Measurements from ENCODE around the gene SEPTIN12.

The SEPTIN12 gene

DNA sequence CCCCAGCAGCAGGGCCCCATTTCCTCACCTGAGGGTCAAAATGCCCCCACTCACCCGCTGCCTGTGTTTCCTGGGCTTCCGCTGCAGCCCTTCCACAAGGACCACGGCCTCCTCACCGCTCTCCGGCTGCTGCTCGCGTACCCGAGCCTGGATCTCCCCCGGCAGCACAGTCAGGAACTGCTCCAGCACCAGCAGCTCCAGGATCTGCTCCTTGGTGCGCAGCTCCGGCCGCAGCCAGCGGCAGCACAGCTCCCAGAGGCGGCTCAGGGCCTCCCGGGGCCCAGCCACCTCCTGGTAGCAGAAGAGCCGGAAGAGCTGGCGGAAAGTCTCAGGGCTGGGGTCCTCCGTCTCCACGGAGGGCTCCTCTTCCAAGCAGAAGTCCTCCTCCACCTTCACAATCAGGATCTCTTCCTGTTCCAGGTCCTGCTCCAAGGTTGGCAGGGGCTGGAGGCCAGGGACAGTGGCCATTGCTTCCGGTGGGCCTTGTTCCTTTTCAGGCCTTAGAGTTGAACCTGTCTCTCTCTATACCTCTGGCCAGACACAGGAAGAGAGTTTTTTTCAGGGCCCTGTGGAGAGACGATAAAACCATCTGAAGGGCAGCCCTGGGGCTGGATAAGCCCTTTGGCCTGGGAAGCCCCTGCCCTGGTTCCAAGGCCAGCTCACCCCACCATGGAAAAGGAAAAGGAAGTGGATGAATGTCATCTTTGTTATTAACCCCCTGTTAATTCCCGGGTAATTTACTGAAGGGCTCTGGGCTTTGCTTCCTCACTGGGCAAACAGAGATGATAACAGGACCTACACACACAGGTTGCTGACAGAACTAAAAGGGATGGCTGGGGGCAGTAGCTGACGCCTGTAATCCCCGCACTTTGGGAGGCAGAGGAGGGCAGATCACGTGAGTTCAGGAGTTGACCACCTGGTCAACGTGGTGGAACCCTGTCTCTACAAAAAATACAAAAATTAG, 22.4 kb downstream of the SEPTIN12 start:
- peaks cover 25% of the 10 kb centered on the region for H3K36me3 Mint-ChIP-seq
- peaks cover 4% of the 10 kb centered on the region for H3K27me3 Mint-ChIP-seq
- no peak for DNase-seq
- peak overlapping the region; percentile 93 for H3K27ac Mint-ChIP-seq
- H3K9me3 Mint-ChIP-seq = no peaks in the 10 kb centered on the region
- CTCF ChIA-PET = interaction anchor here (0.5 to 1.6 kb wide), 2 partner anchors 32 to 51 kb away, joined by 3 to 5 read pairs; partner anchors contain the start of genes ANKS3 and DNAAF8
- H3K4me3 Mint-ChIP-seq = peak overlapping the region; percentile 88
- H3K4me1 Mint-ChIP-seq = peaks cover 37% of the 10 kb centered on the region

DNA sequence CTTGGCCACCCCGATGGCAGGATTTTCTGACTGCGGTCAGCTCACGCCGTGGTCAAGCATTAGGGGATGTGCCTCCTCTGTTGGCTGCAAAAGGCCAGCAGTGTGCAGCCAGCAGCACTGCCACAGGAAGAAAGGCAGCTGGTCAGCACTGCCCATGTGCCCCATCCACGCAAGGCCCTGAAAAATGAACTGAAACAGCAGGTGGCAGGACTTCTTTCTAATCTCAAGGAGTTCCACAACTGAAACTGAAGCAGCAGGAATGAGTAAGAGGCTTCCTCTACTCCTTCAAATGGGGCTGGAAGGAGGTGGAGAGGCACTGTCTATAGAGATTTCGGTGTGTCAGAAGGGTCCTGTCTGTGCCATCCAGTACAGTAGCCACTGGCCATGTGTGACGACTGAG, 24.4 kb downstream of the SEPTIN12 start:
- H3K4me1 Mint-ChIP-seq = peaks cover 29% of the 10 kb centered on the region
- H3K27ac Mint-ChIP-seq = no peak overlapping the region
- H3K27me3 Mint-ChIP-seq = peaks cover 4% of the 10 kb centered on the region
- DNase-seq = no peak
- CTCF ChIA-PET = no interaction called here
- no peaks in the 10 kb centered on the region for H3K9me3 Mint-ChIP-seq
- H3K36me3 Mint-ChIP-seq = peaks cover 38% of the 10 kb centered on the region
- no peak overlapping the region for H3K4me3 Mint-ChIP-seq

DNA sequence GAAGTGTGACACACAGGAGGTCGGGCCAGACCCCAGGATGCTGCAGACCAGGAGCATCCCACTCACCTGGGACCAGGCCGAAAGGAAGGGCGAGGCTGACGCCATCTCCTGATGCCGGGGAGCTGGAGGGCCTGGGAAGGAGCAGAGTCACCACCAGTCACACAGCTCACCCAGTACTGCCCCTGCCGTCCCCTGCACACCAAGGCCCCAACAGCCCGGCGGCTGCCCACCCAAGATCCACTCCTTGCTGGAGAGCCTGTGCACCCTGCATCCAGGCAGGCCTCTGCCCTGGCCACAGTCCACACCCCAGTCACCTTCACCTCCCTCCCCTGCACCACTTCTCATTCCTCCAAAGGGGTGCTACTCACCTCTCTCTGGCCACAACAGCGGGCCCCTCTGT, 25.9 kb downstream of the SEPTIN12 start:
- Mint-ChIP-seq H3K36me3 (peaks cover 46% of the 10 kb centered on the region), H3K27me3 (no peaks in the 10 kb centered on the region), H3K27ac (no peak overlapping the region), H3K4me1 (peaks cover 16% of the 10 kb centered on the region), H3K9me3 (no peaks in the 10 kb centered on the region), H3K4me3 (no peak overlapping the region)
- CTCF ChIA-PET = interaction anchor here (0.8 kb wide), 1 partner anchor 28 kb away, joined by 3 read pairs; the partner anchor contains the start of genes ANKS3 and DNAAF8
- no peak for DNase-seq

DNA sequence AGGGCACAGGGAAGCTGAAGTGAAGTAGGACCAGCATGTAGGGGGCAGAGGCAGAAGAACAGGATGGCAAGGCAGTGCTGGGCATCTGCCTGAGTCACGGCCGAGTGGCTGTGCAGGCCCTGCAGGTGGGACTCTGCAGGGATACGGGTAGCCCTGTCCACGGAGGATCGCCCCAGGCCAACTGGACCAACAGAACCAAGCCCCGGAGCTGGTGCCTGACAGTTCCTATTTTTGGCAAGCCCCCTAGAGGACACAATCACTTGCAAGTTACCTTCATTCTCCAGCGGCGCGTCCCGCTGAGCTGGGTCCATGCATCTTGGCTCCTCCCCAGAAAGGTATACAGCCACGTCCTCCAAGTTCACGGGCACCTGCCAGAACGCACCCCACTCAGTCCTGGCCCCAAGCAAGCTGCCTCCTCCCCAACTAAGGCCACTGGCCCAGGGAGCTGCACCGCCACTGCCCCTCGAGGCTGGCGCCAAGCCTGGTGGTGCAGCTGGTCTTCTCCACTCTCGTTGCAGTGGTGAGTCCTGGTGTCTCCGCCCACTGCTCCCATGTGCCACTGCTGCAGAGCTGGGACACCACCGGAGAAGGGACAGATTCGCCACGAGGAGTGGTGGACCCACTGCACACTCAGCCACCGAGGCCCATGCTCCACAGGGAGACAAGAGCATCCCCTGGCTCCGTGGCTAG, 27.8 kb downstream of the SEPTIN12 start:
- no peak for DNase-seq
- no peak overlapping the region for H3K4me3 Mint-ChIP-seq
- peaks cover 4% of the 10 kb centered on the region for H3K9me3 Mint-ChIP-seq
- peaks cover 6% of the 10 kb centered on the region for H3K4me1 Mint-ChIP-seq
- CTCF ChIA-PET = no interaction called here
- peaks cover 52% of the 10 kb centered on the region for H3K36me3 Mint-ChIP-seq
- H3K27me3 Mint-ChIP-seq = no peaks in the 10 kb centered on the region
- no peak overlapping the region for H3K27ac Mint-ChIP-seq

DNA sequence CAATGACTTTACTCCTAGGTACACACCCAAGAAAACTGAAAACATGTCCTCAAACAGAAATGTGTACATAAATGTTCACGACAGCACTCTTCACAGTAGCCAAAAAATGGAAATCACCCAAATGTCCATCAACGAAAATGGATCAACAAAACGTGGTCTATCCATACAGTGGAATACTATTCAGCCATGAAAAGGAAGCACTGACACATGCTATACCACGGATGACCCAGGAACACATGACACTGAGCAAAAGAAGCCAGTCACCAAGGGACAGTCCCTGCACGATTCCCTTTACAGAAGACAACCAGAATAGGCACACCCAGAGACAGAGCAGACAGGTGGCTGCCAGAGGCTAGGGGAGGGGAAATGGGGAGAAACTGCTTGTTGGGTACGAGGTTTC, 32.5 kb downstream of the SEPTIN12 start:
- Mint-ChIP-seq H3K27me3 (no peaks in the 10 kb centered on the region), H3K36me3 (peaks cover 45% of the 10 kb centered on the region), H3K9me3 (peaks cover 4% of the 10 kb centered on the region), H3K4me3 (no peak overlapping the region), H3K27ac (no peak overlapping the region), H3K4me1 (no peaks in the 10 kb centered on the region)
- DNase-seq = no peak
- CTCF ChIA-PET = no interaction called here

DNA sequence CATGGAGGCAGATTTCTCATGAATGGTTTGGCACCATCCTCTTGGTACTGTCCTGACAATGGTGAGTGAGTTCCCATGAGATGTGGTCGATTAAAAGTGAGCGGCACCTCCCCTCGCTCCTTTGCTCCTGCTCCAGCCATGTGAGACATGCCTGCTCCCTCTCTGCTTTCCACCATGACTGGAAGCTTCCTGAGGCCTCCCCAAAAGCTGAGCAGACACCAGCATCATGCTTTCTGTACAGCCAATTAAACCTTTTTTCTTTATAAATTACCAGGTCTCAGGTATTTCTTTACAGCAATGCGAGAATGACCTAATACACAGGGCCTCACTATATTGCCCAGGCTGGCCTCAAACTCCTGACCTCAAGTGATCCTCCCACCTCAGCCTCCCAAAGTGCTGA, 33.3 kb downstream of the SEPTIN12 start:
- peaks cover 4% of the 10 kb centered on the region for H3K9me3 Mint-ChIP-seq
- H3K27ac Mint-ChIP-seq = no peak overlapping the region
- H3K27me3 Mint-ChIP-seq = no peaks in the 10 kb centered on the region
- no peak overlapping the region for H3K4me3 Mint-ChIP-seq
- DNase-seq = no peak
- CTCF ChIA-PET = no interaction called here
- no peaks in the 10 kb centered on the region for H3K4me1 Mint-ChIP-seq
- H3K36me3 Mint-ChIP-seq = peaks cover 38% of the 10 kb centered on the region

DNA sequence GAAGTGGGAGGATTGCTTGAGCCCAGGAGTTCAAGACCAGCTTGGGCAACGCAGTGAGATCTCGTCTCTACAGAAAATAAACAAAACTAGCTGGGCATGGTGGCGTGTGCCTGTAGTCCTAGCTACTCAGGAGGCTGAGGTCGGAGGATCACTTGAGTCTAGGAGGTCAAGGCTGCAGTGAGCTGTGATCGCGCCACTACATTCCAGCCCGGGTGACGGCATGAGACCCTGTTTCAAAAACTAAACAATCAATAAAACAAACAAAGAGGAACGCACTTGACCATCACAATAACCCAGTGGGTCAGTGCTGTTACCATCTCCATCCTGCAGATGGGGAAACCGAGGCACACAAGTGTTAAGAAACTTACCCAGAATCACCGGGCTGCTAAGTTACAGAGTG, 34.9 kb downstream of the SEPTIN12 start:
- DNase-seq = no peak
- H3K36me3 Mint-ChIP-seq = peaks cover 27% of the 10 kb centered on the region
- H3K4me1 Mint-ChIP-seq = peaks cover 5% of the 10 kb centered on the region
- no peak overlapping the region for H3K4me3 Mint-ChIP-seq
- no peaks in the 10 kb centered on the region for H3K27me3 Mint-ChIP-seq
- H3K27ac Mint-ChIP-seq = no peak overlapping the region
- H3K9me3 Mint-ChIP-seq = peaks cover 4% of the 10 kb centered on the region
- CTCF ChIA-PET = no interaction called here

DNA sequence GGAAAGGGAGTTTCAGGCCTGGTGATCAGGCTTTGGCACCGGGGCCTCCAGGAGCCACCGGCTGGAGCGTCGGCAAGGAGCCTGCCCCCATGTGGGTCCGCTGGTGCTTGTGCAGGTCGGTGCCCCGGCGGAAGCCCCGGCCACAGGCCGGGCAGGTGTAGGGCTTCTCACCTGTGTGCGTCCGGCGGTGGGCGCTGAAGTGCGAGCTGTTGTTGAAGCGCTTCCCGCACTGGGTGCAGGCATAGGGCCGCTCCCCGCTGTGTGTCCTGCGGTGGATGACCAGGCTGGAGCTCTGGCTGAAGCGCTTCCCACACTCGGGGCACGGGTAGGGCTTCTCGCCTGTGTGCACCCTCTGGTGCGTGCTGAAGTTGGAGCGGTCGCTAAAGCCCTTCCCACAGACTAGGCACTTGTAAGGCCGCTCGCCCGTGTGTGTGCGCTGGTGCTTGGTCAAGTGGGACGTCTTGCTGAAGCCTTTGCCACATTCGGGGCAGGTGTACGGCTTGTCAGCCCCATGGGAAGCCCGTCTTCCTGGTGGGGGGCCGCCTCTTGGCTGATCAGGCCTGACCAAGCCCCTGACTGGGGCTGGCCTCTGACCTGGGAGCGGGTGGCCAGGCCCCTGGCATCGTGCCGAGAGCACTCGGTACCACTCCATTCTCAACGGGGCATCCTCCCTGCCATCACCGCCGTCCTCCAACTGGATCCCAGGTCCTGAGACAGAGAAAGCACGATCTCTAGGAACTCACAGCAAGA, 35.6 kb downstream of the SEPTIN12 start:
- CTCF ChIA-PET = no interaction called here
- no peak overlapping the region for H3K4me3 Mint-ChIP-seq
- no peak for DNase-seq
- peaks cover 4% of the 10 kb centered on the region for H3K9me3 Mint-ChIP-seq
- peaks cover 23% of the 10 kb centered on the region for H3K36me3 Mint-ChIP-seq
- H3K27ac Mint-ChIP-seq = no peak overlapping the region
- peaks cover 12% of the 10 kb centered on the region for H3K4me1 Mint-ChIP-seq
- H3K27me3 Mint-ChIP-seq = no peaks in the 10 kb centered on the region

DNA sequence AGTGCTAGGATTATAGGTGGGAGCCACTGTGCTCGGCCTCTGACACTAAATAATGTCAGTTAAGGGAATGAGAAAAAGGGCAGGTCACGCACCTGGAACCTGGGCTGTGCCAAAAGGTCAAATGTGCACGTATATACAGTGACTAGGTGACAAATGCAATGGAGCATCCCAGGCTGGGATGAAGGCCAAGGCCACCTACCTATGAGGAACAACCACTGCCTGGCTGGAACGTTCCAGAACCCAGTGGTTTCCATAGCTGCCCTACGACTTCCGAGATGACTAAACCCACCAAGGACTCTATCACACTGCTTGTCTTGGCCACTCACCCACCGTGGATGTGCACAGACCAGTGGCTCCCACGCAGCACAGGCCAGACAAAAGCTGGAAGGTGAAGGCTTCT, 37.2 kb downstream of the SEPTIN12 start:
- CTCF ChIA-PET = no interaction called here
- Mint-ChIP-seq H3K4me3 (no peak overlapping the region), H3K27ac (no peak overlapping the region), H3K36me3 (peaks cover 18% of the 10 kb centered on the region), H3K9me3 (peaks cover 4% of the 10 kb centered on the region), H3K4me1 (peaks cover 14% of the 10 kb centered on the region), H3K27me3 (no peaks in the 10 kb centered on the region)
- no peak for DNase-seq

DNA sequence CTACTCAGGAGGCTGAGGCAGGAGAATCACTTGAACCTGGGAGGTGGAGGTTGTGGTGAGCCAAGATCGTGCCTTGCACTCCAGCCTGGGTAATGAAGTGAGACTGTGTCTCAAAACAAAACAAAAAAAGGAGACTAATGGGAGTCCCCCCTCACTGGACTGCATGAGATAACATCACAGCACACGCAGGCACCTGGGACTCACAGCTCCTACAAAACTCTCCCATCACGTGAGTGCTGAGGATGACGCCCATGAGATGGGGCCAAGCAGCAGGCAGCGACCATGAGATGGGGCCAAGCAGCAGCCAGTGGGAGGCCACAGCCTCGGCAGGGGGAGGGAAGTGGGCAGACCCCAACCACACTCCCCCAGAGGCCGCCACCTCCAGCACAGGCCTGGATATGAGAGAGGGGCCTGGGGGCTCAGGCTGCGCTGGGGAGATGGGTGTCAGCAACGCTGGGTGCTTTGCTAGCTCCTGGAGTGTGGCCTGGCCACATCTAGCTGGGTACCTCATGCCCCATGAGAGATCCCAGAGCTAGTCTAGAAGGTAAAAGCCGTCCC, 38.4 kb downstream of the SEPTIN12 start:
- CTCF ChIA-PET = interaction anchor here (0.8 kb wide), 1 partner anchor 14 kb away, joined by 3 read pairs; no protein-coding TSS in a partner anchor
- H3K36me3 Mint-ChIP-seq = peaks cover 8% of the 10 kb centered on the region
- no peaks in the 10 kb centered on the region for H3K27me3 Mint-ChIP-seq
- H3K9me3 Mint-ChIP-seq = no peaks in the 10 kb centered on the region
- H3K4me1 Mint-ChIP-seq = peaks cover 14% of the 10 kb centered on the region
- no peak for DNase-seq
- no peak overlapping the region for H3K27ac Mint-ChIP-seq
- H3K4me3 Mint-ChIP-seq = no peak overlapping the region

DNA sequence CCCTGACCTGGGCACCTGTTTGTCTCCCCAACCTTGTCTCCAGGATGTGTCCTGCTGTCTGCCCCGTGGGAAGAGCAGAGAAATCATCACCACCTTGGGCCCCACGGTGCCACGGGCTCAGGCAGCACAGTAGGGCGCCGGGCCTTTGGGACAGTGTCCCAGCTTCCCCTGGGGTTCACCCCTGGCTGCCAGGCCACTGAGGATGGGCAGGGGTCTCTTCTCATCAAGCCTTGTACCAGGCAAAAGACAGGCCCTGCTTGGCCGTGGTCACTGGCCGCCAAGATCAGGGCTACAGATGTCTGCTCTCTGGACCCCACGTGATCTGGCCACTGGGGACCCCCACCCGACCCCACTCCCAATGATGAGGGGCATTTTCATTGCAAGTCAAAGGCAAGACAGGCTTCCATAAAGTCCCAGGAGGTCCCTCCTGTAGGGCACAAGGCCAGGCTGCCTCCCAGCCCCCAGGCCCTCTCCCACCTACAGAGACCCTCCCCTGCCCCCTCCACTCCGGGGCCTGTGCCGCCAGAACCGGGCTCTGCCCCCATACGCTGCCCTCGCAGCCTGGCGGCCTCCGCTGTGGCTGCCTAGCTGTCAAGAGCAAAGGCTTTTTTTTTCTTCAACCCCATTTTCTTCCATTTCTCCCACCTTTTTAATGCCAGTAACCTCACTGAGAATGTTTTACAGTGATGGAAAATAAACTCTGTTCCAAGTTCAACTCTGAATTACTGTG, 39.3 kb downstream of the SEPTIN12 start:
- Mint-ChIP-seq H3K9me3 (no peaks in the 10 kb centered on the region), H3K36me3 (peaks cover 6% of the 10 kb centered on the region), H3K27me3 (no peaks in the 10 kb centered on the region), H3K4me1 (peaks cover 14% of the 10 kb centered on the region), H3K27ac (peak overlapping the region; percentile 79), H3K4me3 (no peak overlapping the region)
- CTCF ChIA-PET = no interaction called here
- no peak for DNase-seq

DNA sequence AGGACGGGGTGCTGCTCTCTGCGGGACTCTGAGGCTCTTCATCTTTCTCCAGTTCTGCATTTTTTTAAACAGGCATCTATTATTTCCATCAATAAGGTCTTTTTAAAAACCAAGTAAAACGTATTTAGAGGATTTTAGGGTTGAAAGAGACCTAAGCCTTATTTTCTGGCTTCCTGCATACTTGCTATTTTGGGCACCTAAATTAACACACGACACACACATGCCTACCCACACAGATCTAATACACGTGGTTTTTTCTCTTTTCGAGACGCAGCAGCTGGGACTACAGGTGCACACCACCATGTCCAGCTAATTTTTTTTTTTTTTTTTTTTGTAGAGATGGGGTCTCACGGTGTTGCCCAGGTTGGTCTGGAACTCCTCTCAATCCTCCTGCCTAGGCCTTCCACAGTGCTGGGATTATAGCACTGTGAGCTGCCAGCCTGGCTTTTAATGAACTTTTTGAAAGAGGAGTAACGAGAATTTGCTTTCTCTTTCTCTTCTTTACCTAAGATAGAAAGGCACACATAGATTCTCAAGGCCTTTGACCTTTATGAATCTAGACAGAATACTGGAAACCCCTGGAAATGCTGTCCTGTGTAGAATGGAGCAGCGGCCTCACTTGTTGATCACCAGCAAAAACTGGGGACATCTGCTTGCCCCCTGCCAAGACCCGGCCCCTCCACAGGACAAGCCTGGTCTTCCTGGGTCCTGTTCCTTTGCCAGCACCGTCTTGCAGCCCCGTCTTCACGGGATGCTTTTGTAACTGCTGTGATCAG, 40.1 kb downstream of the SEPTIN12 start:
- Mint-ChIP-seq H3K27ac (peak overlapping the region; percentile 79), H3K27me3 (peaks cover 5% of the 10 kb centered on the region), H3K4me1 (peaks cover 20% of the 10 kb centered on the region), H3K4me3 (no peak overlapping the region), H3K9me3 (no peaks in the 10 kb centered on the region), H3K36me3 (peaks cover 4% of the 10 kb centered on the region)
- no peak for DNase-seq
- CTCF ChIA-PET = no interaction called here

DNA sequence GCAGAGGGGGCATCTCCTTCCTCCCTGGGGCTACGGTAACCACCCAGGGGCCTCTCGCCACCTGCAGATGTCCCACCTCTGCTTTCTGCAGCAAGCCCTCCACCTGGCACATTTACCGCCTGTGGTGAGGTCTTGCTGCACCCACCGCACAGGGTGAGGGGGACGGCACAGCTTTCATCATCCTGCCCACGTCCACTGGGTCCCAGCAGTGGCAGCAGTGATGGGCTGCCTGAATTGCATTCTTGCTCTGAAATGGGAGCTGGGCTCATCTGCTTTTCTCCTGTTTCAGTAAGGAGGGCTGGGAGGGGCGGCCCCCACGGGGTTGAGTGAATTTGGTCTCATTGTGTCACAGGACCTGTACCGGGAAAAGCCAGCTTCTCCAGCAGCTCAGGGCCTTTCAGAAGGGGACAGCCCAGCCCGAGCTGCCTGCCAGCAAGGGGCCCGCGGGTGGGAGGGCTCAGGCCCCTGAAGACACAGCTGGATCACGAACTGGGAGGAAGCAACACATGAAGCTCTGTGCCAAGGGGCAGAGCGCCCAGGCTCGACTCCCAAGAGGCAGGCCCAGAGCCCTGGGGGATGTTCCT, 41.1 kb downstream of the SEPTIN12 start:
- DNase-seq = no peak
- H3K4me1 Mint-ChIP-seq = peaks cover 27% of the 10 kb centered on the region
- CTCF ChIA-PET = no interaction called here
- peak overlapping the region; percentile 79 for H3K27ac Mint-ChIP-seq
- peaks cover 3% of the 10 kb centered on the region for H3K36me3 Mint-ChIP-seq
- H3K9me3 Mint-ChIP-seq = no peaks in the 10 kb centered on the region
- H3K4me3 Mint-ChIP-seq = no peak overlapping the region
- H3K27me3 Mint-ChIP-seq = peaks cover 15% of the 10 kb centered on the region

Data from activated naive CD4-positive, alpha-beta T cell treated with anti-CD3 and anti-CD28 coated beads, Interleukin-2, amount 10 ng/mL, durations not matched to agents 7 days and 5 days (primary cell).